ENCODE data around the gene GLT8D1. TPM values are rescaled to one million over a fixed set of nuclear protein-coding genes. Genes with fewer than 3 reads are reported as not detected.
A peak's percentile ranks its signal among the peaks of the same experiment; 100 is the strongest.

GLT8D1 gene
- total and polyA plus RNA-seq, 4 donors: 33.3 to 77.9 (median 56.7) TPM

GRCh38 chr3:52685285-52685708, 20.3 kb downstream of the GLT8D1 start:
- under 1% methylated on average over 41 of the region's 41 CpGs for WGBS
- Histone ChIP-seq H3K27me3 (ENCODE audit: control insufficient read depth in 4 of 4, insufficient read depth in 4 of 4, low read length in 3 of 4) (no peaks in the 10 kb centered on the region), H3K36me3 (ENCODE audit: control insufficient read depth in 4 of 4, insufficient read depth in 3 of 4, low read depth in 1 of 4, low read length in 3 of 4) (peaks cover 7 to 31% (median 29%) of the 10 kb centered on the region in 4 donors), H3K9ac (ENCODE audit: low read depth in 1 of 2, low read length in 2 of 2) (peak overlapping the region; percentile 97 to 99), H3K4me3 (ENCODE audit: low read depth in 1 of 3, low read length in 3 of 3) (peak overlapping the region; percentile 71 to 99 (median 83)), H3K27ac (ENCODE audit: low read depth in 1 of 2, low read length in 2 of 2) (peak overlapping the region; percentile 91 to 98), H3K9me3 (ENCODE audit: control insufficient read depth in 4 of 4, low read length in 3 of 4) (no peaks in the 10 kb centered on the region), H3K4me1 (ENCODE audit: control insufficient read depth in 4 of 4, insufficient read depth in 4 of 4, low read length in 3 of 4) (peaks cover 13 to 48% (median 43%) of the 10 kb centered on the region in 4 donors)
- peak; percentile 83 for DNase-seq (ENCODE audit: low spot score)
- TF ChIP-seq TAF1 (conservative IDR thresholded peaks at IDR 0.05) (peak; percentile 31), GABPA (IDR thresholded peaks at IDR 0.05 in 1 of 2, conservative IDR thresholded peaks at IDR 0.05 in 1 of 2) (peak in 1 of 2 donors; percentile 6), JUND (IDR thresholded peaks at IDR 0.05) (no peak)

- TF ChIP-seq NR2F2 (IDR thresholded peaks at IDR 0.05) (no peak), ATF3 (IDR thresholded peaks at IDR 0.05) (no peak), FOXA1 (IDR thresholded peaks at IDR 0.05) (no peak), YY1 (IDR thresholded peaks at IDR 0.05) (no peak), HNF4A (conservative IDR thresholded peaks at IDR 0.05) (peak; percentile 13 to 43), HNF4G (IDR thresholded peaks at IDR 0.05) (peak; percentile 27), ZBTB33 (IDR thresholded peaks at IDR 0.05) (no peak)
- DNase-seq (ENCODE audit: low spot score): no peak
- H3K4me1 ChIP-seq (ENCODE audit: control insufficient read depth in 4 of 4, insufficient read depth in 4 of 4, low read length in 3 of 4): peaks cover 16 to 52% (median 46%) of the 10 kb centered on the region in 4 donors
- peak overlapping the region; percentile 85 to 98 for H3K27ac ChIP-seq (ENCODE audit: low read depth in 1 of 2, low read length in 2 of 2)
- H3K4me3 ChIP-seq (ENCODE audit: low read depth in 1 of 3, low read length in 3 of 3): no peak overlapping the region
- H3K9me3 ChIP-seq (ENCODE audit: control insufficient read depth in 4 of 4, low read length in 3 of 4): no peaks in the 10 kb centered on the region
- H3K36me3 ChIP-seq (ENCODE audit: control insufficient read depth in 4 of 4, insufficient read depth in 3 of 4, low read depth in 1 of 4, low read length in 3 of 4): peaks cover 7 to 24% (median 20%) of the 10 kb centered on the region in 4 donors
- peak overlapping the region in 1 of 2 donors; percentile 99 for H3K9ac ChIP-seq (ENCODE audit: low read depth in 1 of 2, low read length in 2 of 2)
- 26% methylated on average over 5 of the region's 5 CpGs for WGBS
- no peaks in the 10 kb centered on the region for H3K27me3 ChIP-seq (ENCODE audit: control insufficient read depth in 4 of 4, insufficient read depth in 4 of 4, low read length in 3 of 4)
These were observed 21.4 kb downstream of the GLT8D1 start for GRCh38 chr3:52684184-52684583.

- H3K4me1 ChIP-seq (ENCODE audit: control insufficient read depth in 4 of 4, insufficient read depth in 4 of 4, low read length in 3 of 4): peaks cover 16 to 58% (median 50%) of the 10 kb centered on the region in 4 donors
- H3K27ac ChIP-seq (ENCODE audit: low read depth in 1 of 2, low read length in 2 of 2): peak overlapping the region; percentile 21 to 51
- peaks cover 7 to 23% (median 14%) of the 10 kb centered on the region in 4 donors for H3K36me3 ChIP-seq (ENCODE audit: control insufficient read depth in 4 of 4, insufficient read depth in 3 of 4, low read depth in 1 of 4, low read length in 3 of 4)
- 41% methylated on average over 6 of the region's 6 CpGs for WGBS
- DNase-seq (ENCODE audit: low spot score): no peak
- H3K4me3 ChIP-seq (ENCODE audit: low read depth in 1 of 3, low read length in 3 of 3): no peak overlapping the region
- H3K27me3 ChIP-seq (ENCODE audit: control insufficient read depth in 4 of 4, insufficient read depth in 4 of 4, low read length in 3 of 4): no peaks in the 10 kb centered on the region
- TF ChIP-seq GABPA (IDR thresholded peaks at IDR 0.05 in 1 of 2, conservative IDR thresholded peaks at IDR 0.05 in 1 of 2) (no peak), HNF4A (conservative IDR thresholded peaks at IDR 0.05) (peak; percentile 15 to 17), EGR1 (IDR thresholded peaks at IDR 0.05; ENCODE audit: low read depth in 2 of 2) (no peak), RXRA (IDR thresholded peaks at IDR 0.05) (peak in 1 of 2 donors; percentile 19), ATF3 (IDR thresholded peaks at IDR 0.05) (no peak)
- no peaks in the 10 kb centered on the region for H3K9me3 ChIP-seq (ENCODE audit: control insufficient read depth in 4 of 4, low read length in 3 of 4)
- no peak overlapping the region for H3K9ac ChIP-seq (ENCODE audit: low read depth in 1 of 2, low read length in 2 of 2)
These were observed 22.0 kb downstream of the GLT8D1 start for GRCh38 chr3:52683611-52684010.

All from liver (tissue), 9 donors.